ENCODE measurements around the gene TJP2.
A peak's percentile ranks its signal among the peaks of the same experiment; 100 is the strongest.

TJP2 gene

GRCh38 chr9:69173891-69174615 is at the start of gene TJP2:
TJP2 (plus strand) TSS chr9:69174277; CDS start chr9:69174373, 96 bp downstream.
- DNase-seq (ENCODE audit: low read depth): no peak
- peak within 1 kb of the TSS; percentile 80 for H3K4me3 ChIP-seq (ENCODE audit: low read depth, low read length)

GRCh38 chr9:69130456-69131441 is 43.3 kb upstream of the TJP2 start:
- peak; percentile 65 for DNase-seq (ENCODE audit: low read depth)
- H3K4me3 ChIP-seq (ENCODE audit: low read depth, low read length): no peak overlapping the region

GRCh38 chr9:69131682-69132081 is 42.4 kb upstream of the TJP2 start:
- DNase-seq (ENCODE audit: low read depth): peak; percentile 98
- no peak overlapping the region for H3K4me3 ChIP-seq (ENCODE audit: low read depth, low read length)

GRCh38 chr9:69132361-69132760 is 41.7 kb upstream of the TJP2 start:
- DNase-seq (ENCODE audit: low read depth): no peak
- H3K4me3 ChIP-seq (ENCODE audit: low read depth, low read length): no peak overlapping the region

GRCh38 chr9:69134412-69134811 is 39.7 kb upstream of the TJP2 start:
- H3K4me3 ChIP-seq (ENCODE audit: low read depth, low read length): no peak overlapping the region
- DNase-seq (ENCODE audit: low read depth): no peak

GRCh38 chr9:69136185-69136584 is 37.9 kb upstream of the TJP2 start:
- no peak overlapping the region for H3K4me3 ChIP-seq (ENCODE audit: low read depth, low read length)
- no peak for DNase-seq (ENCODE audit: low read depth)

GRCh38 chr9:69136779-69137178 is 37.3 kb upstream of the TJP2 start:
- peak; percentile 13 for DNase-seq (ENCODE audit: low read depth)
- H3K4me3 ChIP-seq (ENCODE audit: low read depth, low read length): no peak overlapping the region

- DNase-seq (ENCODE audit: low read depth): no peak
- no peak overlapping the region for H3K4me3 ChIP-seq (ENCODE audit: low read depth, low read length)
These were observed 36.8 kb upstream of the TJP2 start for GRCh38 chr9:69137311-69137710.

- DNase-seq (ENCODE audit: low read depth): no peak
- H3K4me3 ChIP-seq (ENCODE audit: low read depth, low read length): no peak overlapping the region
These were observed 34.5 kb upstream of the TJP2 start for GRCh38 chr9:69139596-69139995.

GRCh38 chr9:69140123-69140735 is 33.8 kb upstream of the TJP2 start:
- H3K4me3 ChIP-seq (ENCODE audit: low read depth, low read length): no peak overlapping the region

GRCh38 chr9:69141851-69142250 is 32.2 kb upstream of the TJP2 start:
- no peak for DNase-seq (ENCODE audit: low read depth)
- no peak overlapping the region for H3K4me3 ChIP-seq (ENCODE audit: low read depth, low read length)

More at GRCh38 chr9:69140123-69140735, 33.8 kb upstream of the TJP2 start:
- no peak for DNase-seq (ENCODE audit: low read depth)

- H3K4me3 ChIP-seq (ENCODE audit: low read depth, low read length): no peak overlapping the region
- no peak for DNase-seq (ENCODE audit: low read depth)
These were observed 30.8 kb upstream of the TJP2 start for GRCh38 chr9:69143291-69143690.

GRCh38 chr9:69145144-69145715 is 28.8 kb upstream of the TJP2 start:
- H3K4me3 ChIP-seq (ENCODE audit: low read depth, low read length): no peak overlapping the region
- no peak for DNase-seq (ENCODE audit: low read depth)

- no peak for DNase-seq (ENCODE audit: low read depth)
- H3K4me3 ChIP-seq (ENCODE audit: low read depth, low read length): no peak overlapping the region
These were observed 26.8 kb upstream of the TJP2 start for GRCh38 chr9:69147041-69147834.

- peak overlapping the region; percentile 13 for H3K4me3 ChIP-seq (ENCODE audit: low read depth, low read length)
- peak; percentile 71 for DNase-seq (ENCODE audit: low read depth)
These were observed 24.7 kb upstream of the TJP2 start for GRCh38 chr9:69149321-69149807.

- no peak for DNase-seq (ENCODE audit: low read depth)
- H3K4me3 ChIP-seq (ENCODE audit: low read depth, low read length): no peak overlapping the region
These were observed 22.6 kb upstream of the TJP2 start for GRCh38 chr9:69151506-69151905.

- DNase-seq (ENCODE audit: low read depth): no peak
- H3K4me3 ChIP-seq (ENCODE audit: low read depth, low read length): no peak overlapping the region
These were observed 20.2 kb upstream of the TJP2 start for GRCh38 chr9:69153707-69154521.

Data from skeletal muscle cell (primary cell).